ENCODE results near the gene GET4. TPM values are rescaled to one million over a fixed set of nuclear protein-coding genes. Genes with fewer than 3 reads are reported as not detected.

GET4 gene
- total RNA-seq, 1 experiment from 2014 or later, result 90.9 TPM

GRCh38 chr7:830069-830468 is 46.3 kb upstream of the GET4 start:
- no peaks in the 10 kb centered on the region for H3K27me3 ChIP-seq (ENCODE audit: control insufficient read depth, insufficient read depth, low read length)
- no TSS peak for BruUV-seq (replicated peaks)
- no peaks in the 10 kb centered on the region for H3K36me3 ChIP-seq (ENCODE audit: control insufficient read depth, insufficient read depth, low read length)
- H3K4me1 ChIP-seq (ENCODE audit: control insufficient read depth, insufficient read depth, low read length), result peaks cover 30% of the 10 kb centered on the region
- H3K27ac ChIP-seq (ENCODE audit: low read length), result no peak overlapping the region
- DNase-seq (ENCODE audit: low read depth, low spot score) (no peak), ATAC-seq (no peak)
- ChIA-PET POLR2A (no interaction called here), CTCF (interaction anchor here (0.7 kb wide), 1 partner anchor 144 kb away, joined by 3 read pairs; no protein-coding TSS in a partner anchor)
- no peak overlapping the region for H3K4me3 ChIP-seq (ENCODE audit: low read depth in 2 of 2, low read length in 2 of 2)
- in situ Hi-C loops (cut with HindIII; ENCODE audit: low pct_unique_long_range_greater_than_20kb, low sequenced_read_pairs), result no loop called here
- no peak for TF ChIP-seq POLR2AphosphoS5 (IDR thresholded peaks at IDR 0.05; ENCODE audit: low read depth, low read length)
- TF ChIP-seq CTCF (IDR thresholded peaks at IDR 0.05), result no peak
- TF ChIP-seq SIN3A (IDR thresholded peaks at IDR 0.05; ENCODE audit: borderline replicate concordance, insufficient read depth, low read depth, low read length), result no peak
- TF ChIP-seq TCF7L2 (IDR thresholded peaks at IDR 0.05; ENCODE audit: low read depth, low read length), result no peak
- TF ChIP-seq, protein P1, sequence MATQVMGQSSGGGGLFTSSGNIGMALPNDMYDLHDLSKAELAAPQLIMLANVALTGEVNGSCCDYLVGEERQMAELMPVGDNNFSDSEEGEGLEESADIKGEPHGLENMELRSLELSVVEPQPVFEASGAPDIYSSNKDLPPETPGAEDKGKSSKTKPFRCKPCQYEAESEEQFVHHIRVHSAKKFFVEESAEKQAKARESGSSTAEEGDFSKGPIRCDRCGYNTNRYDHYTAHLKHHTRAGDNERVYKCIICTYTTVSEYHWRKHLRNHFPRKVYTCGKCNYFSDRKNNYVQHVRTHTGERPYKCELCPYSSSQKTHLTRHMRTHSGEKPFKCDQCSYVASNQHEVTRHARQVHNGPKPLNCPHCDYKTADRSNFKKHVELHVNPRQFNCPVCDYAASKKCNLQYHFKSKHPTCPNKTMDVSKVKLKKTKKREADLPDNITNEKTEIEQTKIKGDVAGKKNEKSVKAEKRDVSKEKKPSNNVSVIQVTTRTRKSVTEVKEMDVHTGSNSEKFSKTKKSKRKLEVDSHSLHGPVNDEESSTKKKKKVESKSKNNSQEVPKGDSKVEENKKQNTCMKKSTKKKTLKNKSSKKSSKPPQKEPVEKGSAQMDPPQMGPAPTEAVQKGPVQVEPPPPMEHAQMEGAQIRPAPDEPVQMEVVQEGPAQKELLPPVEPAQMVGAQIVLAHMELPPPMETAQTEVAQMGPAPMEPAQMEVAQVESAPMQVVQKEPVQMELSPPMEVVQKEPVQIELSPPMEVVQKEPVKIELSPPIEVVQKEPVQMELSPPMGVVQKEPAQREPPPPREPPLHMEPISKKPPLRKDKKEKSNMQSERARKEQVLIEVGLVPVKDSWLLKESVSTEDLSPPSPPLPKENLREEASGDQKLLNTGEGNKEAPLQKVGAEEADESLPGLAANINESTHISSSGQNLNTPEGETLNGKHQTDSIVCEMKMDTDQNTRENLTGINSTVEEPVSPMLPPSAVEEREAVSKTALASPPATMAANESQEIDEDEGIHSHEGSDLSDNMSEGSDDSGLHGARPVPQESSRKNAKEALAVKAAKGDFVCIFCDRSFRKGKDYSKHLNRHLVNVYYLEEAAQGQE (IDR thresholded peaks at IDR 0.05; ENCODE audit: insufficient read depth in 1 of 2, low read depth in 2 of 2, low read length in 1 of 2), result no peak
- intact Hi-C loops (cut with micrococcal nuclease; ENCODE audit: unreplicated experiment), result no loop called here
- no peaks in the 10 kb centered on the region for H3K9me3 ChIP-seq (ENCODE audit: control insufficient read depth, insufficient read depth, low read depth, low read length)

DNA sequence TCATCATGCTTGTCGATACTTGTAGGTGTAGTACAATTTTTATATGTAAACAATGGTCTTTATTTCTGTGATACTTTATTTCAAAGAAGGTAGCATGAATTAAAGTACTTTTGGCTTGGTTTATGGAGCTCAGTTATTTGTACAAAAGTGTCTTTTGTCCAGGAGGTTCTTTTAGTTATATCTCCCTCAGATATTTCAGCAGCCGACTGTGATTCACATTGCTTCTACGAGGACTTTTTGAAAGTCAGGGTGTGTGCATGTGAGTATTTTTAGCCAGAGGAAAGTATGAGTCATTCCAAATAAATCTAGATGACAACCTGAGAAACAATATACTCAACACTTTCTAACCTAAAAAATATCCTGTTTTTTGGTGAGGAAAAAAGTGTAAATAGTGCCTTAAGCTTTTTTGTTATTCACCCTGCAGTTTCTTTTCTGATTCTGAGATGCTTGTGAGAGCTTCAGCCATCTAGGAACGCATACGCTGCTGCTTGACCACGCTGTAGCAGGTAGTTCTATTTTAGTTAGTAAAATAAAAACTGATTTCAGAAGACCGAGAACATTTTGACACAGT is 44.7 kb upstream of the GET4 start:
- TF ChIP-seq, protein P1 (IDR thresholded peaks at IDR 0.05; ENCODE audit: insufficient read depth in 1 of 2, low read depth in 2 of 2, low read length in 1 of 2), result no peak
- TF ChIP-seq SIN3A (IDR thresholded peaks at IDR 0.05; ENCODE audit: borderline replicate concordance, insufficient read depth, low read depth, low read length), result no peak
- TF ChIP-seq CTCF (IDR thresholded peaks at IDR 0.05), result no peak
- no peak for TF ChIP-seq POLR2AphosphoS5 (IDR thresholded peaks at IDR 0.05; ENCODE audit: low read depth, low read length)
- TF ChIP-seq TCF7L2 (IDR thresholded peaks at IDR 0.05; ENCODE audit: low read depth, low read length), result no peak
- intact Hi-C loops (cut with micrococcal nuclease; ENCODE audit: unreplicated experiment), result no loop called here
- ChIA-PET CTCF (interaction anchor here (0.6 to 0.9 kb wide), 2 partner anchors 8 to 10 kb away, joined by 3 to 5 read pairs; no protein-coding TSS in a partner anchor), POLR2A (no interaction called here)
- Histone ChIP-seq H3K4me3 (ENCODE audit: low read depth in 2 of 2, low read length in 2 of 2) (peak overlapping the region; percentile 16 to 45), H3K4me1 (ENCODE audit: control insufficient read depth, insufficient read depth, low read length) (peaks cover 30% of the 10 kb centered on the region), H3K36me3 (ENCODE audit: control insufficient read depth, insufficient read depth, low read length) (no peaks in the 10 kb centered on the region), H3K9me3 (ENCODE audit: control insufficient read depth, insufficient read depth, low read depth, low read length) (no peaks in the 10 kb centered on the region), H3K27me3 (ENCODE audit: control insufficient read depth, insufficient read depth, low read length) (no peaks in the 10 kb centered on the region), H3K27ac (ENCODE audit: low read length) (peak overlapping the region; percentile 88)
- BruUV-seq (replicated peaks), result no TSS peak
- in situ Hi-C loops (cut with HindIII; ENCODE audit: low pct_unique_long_range_greater_than_20kb, low sequenced_read_pairs), result no loop called here
- ATAC-seq (peak; percentile 64), DNase-seq (ENCODE audit: low read depth, low spot score) (peak; percentile 89)

All from Panc1 (cell line).